ENCODE results near the gene UBR2. TPM values are rescaled to one million over a fixed set of nuclear protein-coding genes. Genes with fewer than 3 reads are reported as not detected.

Gene UBR2
- total and polyA plus RNA-seq, 2 of the 13 experiments (the other 11 are each of a cell fraction or from before 2014, with no cell fraction given) = 17.6 to 29.3 TPM

- TF ChIP-seq ZNF407 (CRISPR knock-in tag; IDR thresholded peaks at IDR 0.05; ENCODE audit: not compliant biosample characterization) (no peak), NR3C1 (CRISPR knock-in tag; IDR thresholded peaks at IDR 0.05) (no peak), ZNF597 (CRISPR knock-in tag; IDR thresholded peaks at IDR 0.05) (no peak), CBFB (CRISPR knock-in tag; IDR thresholded peaks at IDR 0.05) (no peak), ZNF614 (CRISPR knock-in tag; IDR thresholded peaks at IDR 0.05; ENCODE audit: borderline replicate concordance) (0 out of 2 replicates have a peak, but pooled peaks have one; percentile 55), CBX5 (CRISPR knock-in tag; IDR thresholded peaks at IDR 0.05; ENCODE audit: borderline replicate concordance) (no peak), TFE3 (CRISPR knock-in tag; IDR thresholded peaks at IDR 0.05) (no peak), ZNF552 (CRISPR knock-in tag; IDR thresholded peaks at IDR 0.05; ENCODE audit: borderline replicate concordance) (no peak), GATA4 (IDR thresholded peaks at IDR 0.05; ENCODE audit: borderline replicate concordance, low read depth) (no peak), KDM2A (CRISPR knock-in tag; IDR thresholded peaks at IDR 0.05; ENCODE audit: borderline replicate concordance, low read depth) (peak; percentile 69; the same call in 1 of the 2 replicates), STAT5B (CRISPR knock-in tag; IDR thresholded peaks at IDR 0.05) (no peak), CSRNP1 (CRISPR knock-in tag; IDR thresholded peaks at IDR 0.05) (no peak), USF2 (IDR thresholded peaks at IDR 0.05; ENCODE audit: low read depth, low read length) (no peak), USF2 (CRISPR knock-in tag; IDR thresholded peaks at IDR 0.05; ENCODE audit: borderline replicate concordance) (no peak)
These were observed 162.8 kb downstream of the UBR2 start (continued) for GRCh38 chr6:42726485-42727086.
